Glutamatergic neuron (in vitro differentiated cells): ENCODE data around the gene NRG3. TPM values are rescaled to one million over a fixed set of nuclear protein-coding genes. Genes with fewer than 3 reads are reported as not detected.

Source experiments
- DNase-seq: peaks from one replicate; pipeline ENCODE4 v3.0.0; 2022
- H3K27ac Mint-ChIP-seq: one replicate; pipeline ENCODE4 v1.8.0; 2020; ENCODE audit warnings: mild to moderate bottlenecking, mixed read lengths, inconsistent platforms; ENCODE audit not compliant: unreplicated experiment
- H3K27me3 Mint-ChIP-seq: one replicate; pipeline ENCODE4 v1.8.0; 2020; ENCODE audit warnings: mild to moderate bottlenecking, moderate library complexity, mixed read lengths, inconsistent platforms; ENCODE audit not compliant: unreplicated experiment
- H3K36me3 Mint-ChIP-seq: one replicate; pipeline ENCODE4 v1.8.0; 2020; ENCODE audit warnings: mild to moderate bottlenecking, mixed read lengths, inconsistent platforms; ENCODE audit not compliant: unreplicated experiment
- H3K4me1 Mint-ChIP-seq: one replicate; pipeline ENCODE4 v1.8.0; 2020; ENCODE audit warnings: mild to moderate bottlenecking, low read depth, mixed read lengths, inconsistent platforms; ENCODE audit not compliant: unreplicated experiment
- H3K4me3 Mint-ChIP-seq: one replicate; pipeline ENCODE4 v1.8.0; 2020; ENCODE audit warnings: mild to moderate bottlenecking, mixed read lengths, inconsistent platforms; ENCODE audit not compliant: unreplicated experiment
- H3K9me3 Mint-ChIP-seq: one replicate; pipeline ENCODE4 v1.8.0; 2020; ENCODE audit warnings: mild to moderate bottlenecking, moderate library complexity, mixed read lengths, inconsistent platforms; ENCODE audit not compliant: unreplicated experiment
- total RNA-seq: library from RNA; stranded (reverse); fragmentation: NEBNext Ultra II Directional; extraction: Animal tissue kit (Norgen Biotek cat#: 25700); gene quantifications from one replicate; pipeline ENCODE4 v1.2.1, GENCODE V29; 2021; ENCODE audit not compliant: unreplicated experiment
- TF ChIP-seq, protein P1 (sequence below): fragments of 200-600 bp; sonication (generic); IDR thresholded peaks from one replicate; pipeline ENCODE4 v1.5.0; 2021; ENCODE audit not compliant: partially characterized antibody, unreplicated experiment

Gene NRG3
- total RNA-seq, 1 donor from 2014 or later = 3.2 TPM

DNA sequence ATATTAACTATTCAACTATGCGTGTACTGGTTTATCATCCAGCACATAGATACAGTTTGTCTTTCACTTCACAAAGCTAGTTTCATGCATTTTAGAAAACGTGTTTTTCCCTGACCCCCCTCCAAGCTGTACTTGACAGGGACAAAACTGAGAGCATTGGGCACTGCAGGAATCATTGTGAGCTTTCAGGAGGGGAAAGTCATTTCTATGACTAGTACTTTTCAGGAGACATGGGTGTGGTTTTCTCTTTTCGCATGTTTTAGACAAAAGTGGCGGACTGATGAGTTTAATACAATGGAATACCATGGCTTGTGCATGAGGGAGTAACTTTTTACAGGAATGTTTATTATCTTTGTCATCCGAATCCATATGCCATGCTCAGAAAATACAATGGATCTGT, 42.7 kb downstream of the NRG3 start:
- Mint-ChIP-seq H3K4me1 (no peaks in the 10 kb centered on the region), H3K9me3 (no peaks in the 10 kb centered on the region), H3K36me3 (no peaks in the 10 kb centered on the region), H3K4me3 (no peak overlapping the region), H3K27ac (no peak overlapping the region), H3K27me3 (no peaks in the 10 kb centered on the region)
- TF ChIP-seq, protein P1, sequence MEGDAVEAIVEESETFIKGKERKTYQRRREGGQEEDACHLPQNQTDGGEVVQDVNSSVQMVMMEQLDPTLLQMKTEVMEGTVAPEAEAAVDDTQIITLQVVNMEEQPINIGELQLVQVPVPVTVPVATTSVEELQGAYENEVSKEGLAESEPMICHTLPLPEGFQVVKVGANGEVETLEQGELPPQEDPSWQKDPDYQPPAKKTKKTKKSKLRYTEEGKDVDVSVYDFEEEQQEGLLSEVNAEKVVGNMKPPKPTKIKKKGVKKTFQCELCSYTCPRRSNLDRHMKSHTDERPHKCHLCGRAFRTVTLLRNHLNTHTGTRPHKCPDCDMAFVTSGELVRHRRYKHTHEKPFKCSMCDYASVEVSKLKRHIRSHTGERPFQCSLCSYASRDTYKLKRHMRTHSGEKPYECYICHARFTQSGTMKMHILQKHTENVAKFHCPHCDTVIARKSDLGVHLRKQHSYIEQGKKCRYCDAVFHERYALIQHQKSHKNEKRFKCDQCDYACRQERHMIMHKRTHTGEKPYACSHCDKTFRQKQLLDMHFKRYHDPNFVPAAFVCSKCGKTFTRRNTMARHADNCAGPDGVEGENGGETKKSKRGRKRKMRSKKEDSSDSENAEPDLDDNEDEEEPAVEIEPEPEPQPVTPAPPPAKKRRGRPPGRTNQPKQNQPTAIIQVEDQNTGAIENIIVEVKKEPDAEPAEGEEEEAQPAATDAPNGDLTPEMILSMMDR = no peak
- no peak for DNase-seq

DNA sequence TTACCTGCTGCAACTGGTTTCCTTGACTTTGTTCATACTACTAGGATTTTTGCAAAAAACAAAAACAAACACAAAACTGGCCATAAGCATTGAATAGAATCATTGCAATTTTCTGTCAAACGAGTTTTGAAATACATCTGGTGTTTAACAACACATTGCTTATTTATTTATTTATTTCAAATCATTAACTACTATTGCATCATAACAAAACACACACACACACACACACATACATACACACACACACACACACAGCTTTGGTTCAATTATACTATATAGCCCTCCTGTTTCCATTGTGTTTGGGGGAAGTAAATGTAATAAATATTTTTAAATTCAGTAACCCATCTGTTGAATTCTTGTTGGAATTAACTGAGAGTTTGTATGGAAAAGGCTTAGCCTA, 43.8 kb downstream of the NRG3 start:
- DNase-seq = no peak
- H3K4me3 Mint-ChIP-seq = no peak overlapping the region
- H3K4me1 Mint-ChIP-seq = no peaks in the 10 kb centered on the region
- TF ChIP-seq, protein P1 = no peak
- no peaks in the 10 kb centered on the region for H3K36me3 Mint-ChIP-seq
- no peaks in the 10 kb centered on the region for H3K27me3 Mint-ChIP-seq
- no peaks in the 10 kb centered on the region for H3K9me3 Mint-ChIP-seq
- no peak overlapping the region for H3K27ac Mint-ChIP-seq

DNA sequence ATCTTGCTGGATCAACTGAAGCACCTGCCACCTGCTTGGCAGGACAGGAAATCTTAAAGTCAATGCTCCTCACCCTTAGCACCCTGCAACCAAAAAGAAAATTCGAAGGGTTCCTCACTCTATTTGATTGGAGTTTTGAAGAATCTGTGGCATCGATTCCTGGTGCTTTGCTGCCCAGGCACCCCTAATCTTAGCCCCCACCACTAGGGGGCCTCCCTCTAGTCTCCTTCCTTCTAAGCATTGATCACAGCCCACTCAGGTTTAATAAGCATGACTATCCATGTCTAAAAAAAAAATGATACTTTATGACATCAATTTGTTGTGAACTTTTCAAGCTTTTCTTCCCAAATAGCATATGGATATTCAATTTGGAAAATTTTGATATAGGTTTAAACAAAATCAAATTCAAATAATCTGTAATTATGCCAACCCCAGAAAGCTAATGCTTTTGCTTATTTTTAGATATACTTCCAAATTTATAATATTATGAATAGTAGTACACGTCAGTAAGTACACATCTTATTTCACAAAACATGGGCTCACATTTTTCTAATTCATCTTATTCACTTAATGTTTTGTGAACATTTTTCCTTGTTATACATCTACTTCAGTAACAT, 45.3 kb downstream of the NRG3 start:
- peak; percentile 34 for DNase-seq
- Mint-ChIP-seq H3K36me3 (no peaks in the 10 kb centered on the region), H3K27ac (no peak overlapping the region), H3K4me3 (no peak overlapping the region), H3K9me3 (no peaks in the 10 kb centered on the region), H3K27me3 (no peaks in the 10 kb centered on the region), H3K4me1 (no peaks in the 10 kb centered on the region)
- TF ChIP-seq, protein P1 = peak; percentile 80

DNA sequence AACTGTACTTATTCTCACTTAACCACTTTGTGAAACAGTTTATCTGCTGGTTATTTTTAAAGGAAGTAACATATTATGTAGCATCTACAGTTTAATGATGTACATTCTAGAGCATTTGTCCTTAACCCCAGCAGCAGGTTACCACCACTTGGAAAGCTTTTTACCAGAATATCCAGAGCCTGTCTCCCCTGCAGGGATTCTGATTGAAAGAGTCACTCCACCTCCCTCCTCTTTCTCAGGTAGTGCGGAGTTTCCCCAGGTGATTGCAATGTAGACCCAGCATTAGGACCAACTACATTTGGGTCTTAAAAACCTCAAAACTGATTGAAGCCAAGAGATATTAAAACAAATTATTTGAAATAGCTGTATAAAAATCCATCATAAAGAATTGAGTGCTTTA, 53.1 kb downstream of the NRG3 start:
- no peak overlapping the region for H3K4me3 Mint-ChIP-seq
- no peak for DNase-seq
- no peaks in the 10 kb centered on the region for H3K9me3 Mint-ChIP-seq
- no peak overlapping the region for H3K27ac Mint-ChIP-seq
- H3K27me3 Mint-ChIP-seq = no peaks in the 10 kb centered on the region
- no peaks in the 10 kb centered on the region for H3K4me1 Mint-ChIP-seq
- no peaks in the 10 kb centered on the region for H3K36me3 Mint-ChIP-seq
- TF ChIP-seq, protein P1 = no peak

DNA sequence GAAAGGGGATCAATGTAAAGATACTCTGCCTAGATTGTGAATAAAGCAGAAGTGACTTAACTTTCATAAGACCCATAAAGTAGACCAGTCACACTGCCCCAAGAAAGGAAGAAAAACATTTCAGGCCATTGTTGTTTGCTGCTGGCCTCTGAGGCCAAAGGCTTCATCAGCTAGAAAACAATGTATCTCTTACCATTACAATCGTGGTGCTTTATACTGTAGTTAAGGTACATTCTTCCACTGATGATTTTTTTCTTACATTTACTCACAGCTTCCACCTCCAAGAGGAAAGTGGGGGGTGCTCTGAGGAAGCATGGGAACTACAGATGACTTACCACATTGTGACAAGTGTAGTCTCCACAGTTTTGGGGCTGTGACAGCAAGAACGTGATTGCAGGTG, 68.6 kb downstream of the NRG3 start:
- H3K4me3 Mint-ChIP-seq = no peak overlapping the region
- TF ChIP-seq, protein P1 = no peak
- H3K36me3 Mint-ChIP-seq = peaks cover under 1% of the 10 kb centered on the region
- no peaks in the 10 kb centered on the region for H3K27me3 Mint-ChIP-seq
- no peak overlapping the region for H3K27ac Mint-ChIP-seq
- DNase-seq = no peak
- H3K4me1 Mint-ChIP-seq = peaks cover 11% of the 10 kb centered on the region
- peaks cover 2% of the 10 kb centered on the region for H3K9me3 Mint-ChIP-seq
